Measurements from ENCODE around the gene ARID5B. TPM values are rescaled to one million over a fixed set of nuclear protein-coding genes. Genes with fewer than 3 reads are reported as not detected.

The ARID5B gene
- total RNA-seq, 1 experiment from 2014 or later, result 12.4 TPM

GRCh38 chr10:61883371-61884025 lies 18.0 kb upstream of the ARID5B start:
- in situ Hi-C loops (cut with HindIII; ENCODE audit: low sequenced_read_pairs), result no loop called here

GRCh38 chr10:61887772-61888171 lies 13.7 kb upstream of the ARID5B start:
- no peak for DNase-seq (ENCODE audit: low spot score)
- in situ Hi-C loops (cut with HindIII; ENCODE audit: low sequenced_read_pairs), result no loop called here

More at GRCh38 chr10:61883371-61884025, 18.0 kb upstream of the ARID5B start:
- DNase-seq (ENCODE audit: low spot score), result no peak

GRCh38 chr10:61888744-61889143 lies 12.8 kb upstream of the ARID5B start:
- in situ Hi-C loops (cut with HindIII; ENCODE audit: low sequenced_read_pairs), result no loop called here
- DNase-seq (ENCODE audit: low spot score), result no peak

- in situ Hi-C loops (cut with HindIII; ENCODE audit: low sequenced_read_pairs), result no loop called here
- DNase-seq (ENCODE audit: low spot score), result no peak
Observed at GRCh38 chr10:61890430-61890829, 11.1 kb upstream of the ARID5B start.

GRCh38 chr10:61890881-61891409 lies 10.6 kb upstream of the ARID5B start:
- no peak for DNase-seq (ENCODE audit: low spot score)
- in situ Hi-C loops (cut with HindIII; ENCODE audit: low sequenced_read_pairs), result no loop called here

GRCh38 chr10:61891906-61892585 lies 9.5 kb upstream of the ARID5B start:
- in situ Hi-C loops (cut with HindIII; ENCODE audit: low sequenced_read_pairs), result no loop called here
- no peak for DNase-seq (ENCODE audit: low spot score)

GRCh38 chr10:61892961-61893360 lies 8.5 kb upstream of the ARID5B start:
- no peak for DNase-seq (ENCODE audit: low spot score)
- in situ Hi-C loops (cut with HindIII; ENCODE audit: low sequenced_read_pairs), result no loop called here

GRCh38 chr10:61894133-61894532 lies 7.4 kb upstream of the ARID5B start:
- no peak for DNase-seq (ENCODE audit: low spot score)
- in situ Hi-C loops (cut with HindIII; ENCODE audit: low sequenced_read_pairs), result no loop called here

- DNase-seq (ENCODE audit: low spot score), result peak; percentile 43
- in situ Hi-C loops (cut with HindIII; ENCODE audit: low sequenced_read_pairs), result no loop called here
Observed at GRCh38 chr10:61895898-61896600, 5.5 kb upstream of the ARID5B start.

GRCh38 chr10:61896854-61897661 lies 4.4 kb upstream of the ARID5B start:
- DNase-seq (ENCODE audit: low spot score), result peak; percentile 78
- in situ Hi-C loops (cut with HindIII; ENCODE audit: low sequenced_read_pairs), result no loop called here

GRCh38 chr10:61897671-61898434 lies 3.6 kb upstream of the ARID5B start:
- DNase-seq (ENCODE audit: low spot score), result peak; percentile 83
- in situ Hi-C loops (cut with HindIII; ENCODE audit: low sequenced_read_pairs), result no loop called here

GRCh38 chr10:61898435-61898778 lies 3.1 kb upstream of the ARID5B start:
- peak; percentile 45 for DNase-seq (ENCODE audit: low spot score)

GRCh38 chr10:61899069-61899531 lies 2.4 kb upstream of the ARID5B start:
- in situ Hi-C loops (cut with HindIII; ENCODE audit: low sequenced_read_pairs), result no loop called here
- DNase-seq (ENCODE audit: low spot score), result peak; percentile 23

More at GRCh38 chr10:61898435-61898778, 3.1 kb upstream of the ARID5B start:
- in situ Hi-C loops (cut with HindIII; ENCODE audit: low sequenced_read_pairs), result no loop called here

- no peak for DNase-seq (ENCODE audit: low spot score)
- in situ Hi-C loops (cut with HindIII; ENCODE audit: low sequenced_read_pairs), result no loop called here
Observed at GRCh38 chr10:61899663-61899996, 1.9 kb upstream of the ARID5B start.

GRCh38 chr10:61899997-61900828 lies 1.3 kb upstream of the ARID5B start:
- in situ Hi-C loops (cut with HindIII; ENCODE audit: low sequenced_read_pairs), result no loop called here
- DNase-seq (ENCODE audit: low spot score), result peak; percentile 69

- DNase-seq (ENCODE audit: low spot score), result no peak
- in situ Hi-C loops (cut with HindIII; ENCODE audit: low sequenced_read_pairs), result no loop called here
Observed at GRCh38 chr10:61901829-61902444, 438 bp downstream of the ARID5B start.

- in situ Hi-C loops (cut with HindIII; ENCODE audit: low sequenced_read_pairs), result no loop called here
- DNase-seq (ENCODE audit: low spot score), result peak; percentile 84
Observed at GRCh38 chr10:61902445-61903220, 1.1 kb downstream of the ARID5B start.
